Endothelial cell of umbilical vein (primary cell): ENCODE results near the gene COL15A1.

ENCODE experiments used
- CTCF ChIP-seq, 2 donors: IDR thresholded peaks; 1 replicate in 1 of 2; 2 replicates in 1 of 2; pipeline ENCODE4 v1.5.1; 2011; ENCODE audit warnings: low read length in 2 of 2, mild to moderate bottlenecking in 2 of 2, moderate library complexity in 2 of 2, control low read depth in 1 of 2, inconsistent platforms in 1 of 2, low read depth in 1 of 2; ENCODE audit not compliant: insufficient read depth in 1 of 2; ENCODE audit errors: extremely low read depth in 1 of 2
- EZH2 ChIP-seq: IDR thresholded peaks from 2 replicates; pipeline ENCODE4 v1.6.1; 2012; ENCODE audit warnings: borderline replicate concordance, low read depth, mild to moderate bottlenecking, moderate library complexity, low read length, inconsistent platforms; ENCODE audit not compliant: severe bottlenecking
- MYC ChIP-seq: IDR thresholded peaks from one replicate; pipeline ENCODE4 v1.6.1; 2011; ENCODE audit warnings: mild to moderate bottlenecking, low read depth, low read length
- POLR2AphosphoS5 ChIP-seq: IDR thresholded peaks from 2 replicates; pipeline ENCODE4 v1.6.1; 2012; ENCODE audit warnings: low read depth, mild to moderate bottlenecking, control low read depth, low read length, moderate library complexity; ENCODE audit not compliant: insufficient read depth

DNA sequence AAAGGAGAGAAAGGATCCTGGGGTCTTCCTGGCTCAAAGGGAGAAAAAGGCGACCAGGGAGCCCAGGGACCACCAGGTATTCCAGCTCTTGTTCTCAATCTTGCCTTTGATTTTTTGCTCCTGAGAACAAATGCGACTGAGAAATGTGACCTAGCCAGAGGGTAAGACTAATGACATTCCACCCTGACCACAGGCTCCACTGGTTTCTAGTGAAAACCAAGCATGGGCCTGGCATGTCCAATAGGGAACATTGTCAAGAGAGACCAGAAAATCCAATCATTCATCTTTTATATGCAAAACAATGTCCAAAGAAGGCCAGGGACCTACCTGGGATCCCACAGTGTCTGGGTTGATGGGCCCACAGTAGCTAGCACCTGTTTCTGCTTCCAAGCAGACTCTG, 110.9 kb downstream of the COL15A1 start:
- no peak for TF ChIP-seq CTCF (IDR thresholded peaks at IDR 0.05; ENCODE audit: extremely low read depth in 1 of 2, insufficient read depth in 1 of 2, low read depth in 1 of 2, low read length in 2 of 2)
- TF ChIP-seq EZH2, result no peak
- no peak for TF ChIP-seq POLR2AphosphoS5
- no peak for TF ChIP-seq MYC
